NCI-H2029 (cell line): ENCODE measurements around the gene ATP5F1E.
A peak's percentile ranks its signal among the peaks of the same experiment; 100 is the strongest.
"Not testable (repeated sequence)": the region's sequence is repeated elsewhere in the genome, so short reads cannot be mapped to it uniquely, and the experiment has no call there.

Experiments used
- DNase-seq: peaks from one replicate; lab custom pipeline; 2025; lab: John Stamatoyannopoulos, UW

Gene ATP5F1E

DNA sequence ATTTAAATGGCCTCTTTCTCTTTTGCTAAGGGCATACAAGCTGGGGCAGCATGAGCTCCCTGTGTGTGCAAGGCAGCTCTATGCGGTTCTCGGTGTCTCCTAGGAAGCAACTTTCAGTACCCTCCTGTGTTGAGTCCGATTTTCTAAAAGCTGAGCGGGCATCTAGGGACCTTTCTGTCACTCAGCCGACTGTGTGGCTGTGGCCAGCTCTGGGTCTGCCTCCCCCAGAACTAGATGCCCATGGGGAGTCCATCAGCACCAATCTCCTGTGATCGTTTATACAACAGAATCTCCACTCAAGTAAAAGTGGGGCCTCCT lies 43.6 kb downstream of the ATP5F1E start:
- DNase-seq, result no peak

DNA sequence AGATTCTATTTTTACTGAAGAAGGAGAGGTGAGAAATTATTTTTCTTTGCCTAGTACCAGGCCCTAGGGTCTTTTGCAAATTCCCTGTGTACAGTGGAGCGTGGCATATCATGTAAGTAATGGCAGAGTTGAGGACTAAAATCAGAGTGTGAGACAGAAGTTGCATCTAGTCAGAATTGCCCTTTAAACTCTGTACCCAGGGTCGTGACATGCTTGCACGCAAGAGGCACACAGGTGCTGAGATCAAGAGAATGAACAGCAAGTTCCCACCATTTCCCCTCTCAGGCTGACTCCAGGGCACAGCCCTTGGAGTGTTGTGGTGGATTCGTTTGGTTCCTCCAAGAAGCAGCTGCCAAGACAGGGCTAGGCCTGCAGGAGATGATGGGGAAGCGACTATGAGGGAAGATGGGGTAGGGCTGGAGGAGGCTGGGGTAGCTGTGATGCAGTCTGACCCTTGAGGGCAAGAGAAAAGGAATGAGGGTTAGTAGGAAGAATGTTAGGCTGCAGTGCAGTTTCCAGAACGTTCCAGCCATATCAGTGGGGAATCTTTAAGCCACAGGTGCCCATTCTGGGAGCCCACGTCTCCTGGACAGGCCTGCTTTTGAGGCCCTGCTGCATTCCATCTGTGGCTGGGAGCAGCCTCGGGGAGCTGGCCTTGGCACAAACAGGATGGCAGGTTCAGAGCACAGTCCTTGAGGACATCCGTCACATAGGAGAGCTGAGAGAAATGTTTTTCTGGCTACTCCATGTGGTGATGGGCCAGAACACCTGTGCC lies 44.2 kb downstream of the ATP5F1E start:
- no peak for DNase-seq

DNA sequence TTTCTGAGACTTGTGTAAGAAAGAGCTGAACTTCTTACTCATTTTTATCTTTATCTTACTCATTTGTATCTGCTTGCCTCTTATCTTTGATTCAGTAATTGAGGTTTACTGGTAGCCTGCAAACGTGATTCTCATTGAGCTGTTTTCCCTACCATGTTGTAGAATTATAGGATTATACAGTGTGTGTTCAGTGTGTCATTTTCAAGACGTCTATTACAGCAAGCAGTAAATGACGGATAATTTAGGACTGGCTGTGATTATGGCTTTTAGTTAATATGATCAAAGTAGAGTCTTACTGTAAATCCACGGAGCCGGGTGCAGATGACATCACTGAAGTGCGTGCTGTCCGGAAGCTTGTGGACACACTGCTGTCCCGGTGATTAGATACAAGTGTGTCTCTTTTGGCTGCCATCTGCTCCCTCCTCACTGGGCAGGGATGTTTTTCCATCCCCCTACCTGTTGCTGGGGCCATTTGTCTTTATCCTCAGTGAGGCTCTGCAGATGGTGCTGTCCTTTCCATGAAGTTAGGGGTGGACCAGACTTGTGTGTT lies 45.1 kb downstream of the ATP5F1E start:
- no peak for DNase-seq

DNA sequence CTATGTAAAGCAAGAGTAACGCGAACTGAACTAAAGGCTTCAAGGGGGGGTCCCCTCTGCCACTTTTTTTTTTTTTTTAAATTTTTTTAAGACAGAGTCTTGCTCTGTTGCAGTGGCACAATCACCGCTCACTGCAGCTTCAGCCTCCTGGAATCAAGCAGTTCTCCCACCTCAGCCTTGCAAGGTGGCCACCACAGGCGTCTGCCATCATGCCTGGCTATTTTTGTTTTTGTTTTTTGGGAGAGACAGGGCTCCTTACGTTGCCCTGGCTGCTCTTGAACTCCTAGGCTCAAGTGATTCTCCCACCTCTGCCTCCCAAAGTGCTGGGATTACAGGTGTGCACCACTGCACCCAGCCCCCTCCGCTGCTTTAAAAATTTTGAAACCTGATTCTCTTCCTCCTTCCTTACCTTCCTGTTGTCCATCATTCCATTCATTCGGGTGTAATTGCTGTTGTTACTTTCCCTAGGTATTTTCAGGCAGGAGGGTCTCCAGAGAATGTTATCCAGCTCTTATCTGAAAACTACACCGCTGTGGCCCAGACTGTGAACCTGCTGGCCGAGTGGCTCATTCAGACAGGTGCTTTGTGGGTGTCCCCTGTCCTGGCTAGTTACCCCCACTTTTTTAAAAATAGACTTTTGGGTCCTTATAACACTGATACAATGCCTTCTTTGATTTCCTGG lies 45.7 kb downstream of the ATP5F1E start:
- DNase-seq, result no peak

DNA sequence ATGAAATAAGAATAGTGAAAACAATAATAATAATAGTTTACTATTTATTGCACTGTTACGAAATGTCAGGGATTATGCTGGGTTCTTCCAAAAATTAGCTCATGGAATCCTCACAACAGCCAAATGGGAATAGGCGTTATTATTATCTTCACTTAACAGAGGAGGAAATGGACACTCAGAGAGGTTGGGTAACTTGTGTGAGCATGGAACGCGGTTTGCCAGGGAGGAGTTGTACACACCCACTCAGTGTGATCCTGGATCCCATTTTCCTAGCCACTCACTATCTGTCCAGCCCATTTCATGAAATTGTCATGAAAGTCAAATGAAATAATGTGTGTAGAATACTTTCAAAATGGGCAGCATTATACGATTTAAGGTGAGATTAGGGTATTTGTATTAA lies 46.5 kb downstream of the ATP5F1E start:
- no peak for DNase-seq

DNA sequence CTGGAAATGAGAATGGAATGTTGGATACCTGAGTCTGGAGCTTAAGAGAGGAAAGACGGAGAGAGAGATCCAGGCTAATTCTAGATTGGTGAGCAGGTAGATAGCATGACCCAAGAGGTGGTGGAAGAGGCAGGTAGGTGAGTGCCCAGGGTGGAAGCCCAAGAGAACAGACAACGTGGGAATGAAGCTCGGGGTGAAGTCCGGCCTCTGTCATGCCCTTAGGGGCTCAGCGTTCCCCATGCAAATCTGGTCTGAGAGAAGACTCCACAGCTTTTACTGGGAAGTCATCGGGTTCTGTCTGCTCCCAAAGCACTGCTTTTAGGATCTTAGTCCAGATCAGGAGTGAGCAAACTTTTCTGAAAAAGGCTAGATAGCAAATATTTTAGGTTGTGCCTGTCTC lies 47.4 kb downstream of the ATP5F1E start:
- no peak for DNase-seq

DNA sequence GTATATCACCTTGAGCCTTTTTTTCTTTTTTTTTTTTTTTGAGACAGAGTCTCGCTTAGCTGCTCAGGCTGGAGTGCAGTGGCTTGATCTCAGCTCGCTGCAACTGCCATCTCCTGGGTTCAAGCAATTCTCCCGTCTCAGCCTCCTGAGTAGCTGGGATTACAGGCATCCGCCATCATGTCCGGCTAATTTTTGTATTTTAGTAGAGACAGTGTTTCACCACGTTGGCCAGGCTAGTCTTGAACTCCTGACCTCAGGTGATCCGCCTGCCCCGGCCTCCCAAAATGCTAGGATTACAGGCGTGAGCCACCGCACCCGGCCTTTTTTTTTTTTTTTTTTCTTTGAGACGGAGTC lies 49.0 kb downstream of the ATP5F1E start:
- DNase-seq, result not testable (repeated sequence)

DNA sequence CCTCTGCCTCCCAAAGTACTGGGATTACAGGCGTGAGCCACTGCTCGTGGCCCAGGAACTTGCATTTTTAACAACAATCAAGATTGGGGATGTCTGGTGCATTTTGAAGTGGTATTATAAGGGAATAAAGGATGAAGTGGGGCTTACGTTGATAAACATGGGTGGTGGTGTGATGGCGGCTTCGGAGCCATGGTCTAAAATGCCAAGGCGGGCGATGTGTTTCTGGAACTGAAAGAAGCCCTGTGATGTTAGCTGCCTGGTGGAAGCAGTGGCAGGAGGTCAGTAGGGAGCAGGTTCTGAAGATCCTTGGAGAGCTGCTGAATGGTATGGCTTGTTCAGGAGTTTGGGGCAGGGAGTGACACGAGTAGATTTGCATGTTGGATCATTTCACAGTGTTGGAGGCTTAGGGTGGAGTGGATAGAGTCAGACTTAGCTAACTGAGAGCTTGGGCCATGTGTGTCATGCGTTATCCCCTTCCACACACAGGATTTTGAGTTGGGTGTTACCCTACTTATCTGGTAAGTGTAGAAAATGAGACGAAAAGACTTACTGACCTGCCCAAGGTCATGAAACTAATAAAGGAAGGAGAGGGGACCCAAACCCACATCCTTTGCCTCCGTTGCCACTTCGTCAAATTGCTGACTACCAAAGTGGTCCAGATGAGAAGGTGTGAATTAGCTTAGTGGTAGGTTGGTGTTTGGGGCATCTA lies 49.6 kb downstream of the ATP5F1E start:
- DNase-seq, result no peak

DNA sequence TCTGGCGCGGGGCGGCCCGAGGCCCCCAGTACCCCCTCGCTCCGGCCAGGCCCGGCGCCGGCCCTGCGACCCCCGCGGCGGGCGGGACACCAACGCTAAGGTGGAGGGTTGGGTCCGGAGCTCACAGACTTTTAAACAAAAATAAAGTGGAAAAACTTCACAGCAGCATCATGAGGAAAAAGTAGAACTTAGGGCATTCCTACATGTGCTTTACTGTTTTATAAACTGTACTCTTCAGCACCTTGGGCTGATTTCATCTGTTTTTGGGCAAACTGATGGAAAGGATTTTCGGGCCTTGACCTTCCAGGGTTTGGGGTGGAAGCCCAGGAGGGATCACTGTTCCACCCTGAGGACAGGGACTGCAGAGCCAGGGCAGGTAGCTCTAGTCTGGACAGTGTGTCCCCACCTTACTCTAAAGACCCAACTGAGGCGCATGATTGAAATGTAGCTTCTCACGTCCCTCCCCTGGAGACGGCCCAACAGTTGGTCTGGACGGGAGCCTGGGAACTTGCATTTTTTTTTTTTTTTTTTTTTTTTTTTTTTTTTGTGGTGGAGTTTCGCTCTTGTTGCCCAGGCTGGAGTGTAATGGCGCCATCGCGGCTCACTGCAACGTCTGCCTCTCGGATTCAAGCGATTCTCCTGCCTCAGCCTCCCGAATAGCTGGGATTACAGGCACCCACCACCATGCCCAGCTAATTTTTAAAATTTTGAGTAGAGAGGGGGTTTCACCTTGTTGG lies 50.3 kb downstream of the ATP5F1E start:
- no peak for DNase-seq

DNA sequence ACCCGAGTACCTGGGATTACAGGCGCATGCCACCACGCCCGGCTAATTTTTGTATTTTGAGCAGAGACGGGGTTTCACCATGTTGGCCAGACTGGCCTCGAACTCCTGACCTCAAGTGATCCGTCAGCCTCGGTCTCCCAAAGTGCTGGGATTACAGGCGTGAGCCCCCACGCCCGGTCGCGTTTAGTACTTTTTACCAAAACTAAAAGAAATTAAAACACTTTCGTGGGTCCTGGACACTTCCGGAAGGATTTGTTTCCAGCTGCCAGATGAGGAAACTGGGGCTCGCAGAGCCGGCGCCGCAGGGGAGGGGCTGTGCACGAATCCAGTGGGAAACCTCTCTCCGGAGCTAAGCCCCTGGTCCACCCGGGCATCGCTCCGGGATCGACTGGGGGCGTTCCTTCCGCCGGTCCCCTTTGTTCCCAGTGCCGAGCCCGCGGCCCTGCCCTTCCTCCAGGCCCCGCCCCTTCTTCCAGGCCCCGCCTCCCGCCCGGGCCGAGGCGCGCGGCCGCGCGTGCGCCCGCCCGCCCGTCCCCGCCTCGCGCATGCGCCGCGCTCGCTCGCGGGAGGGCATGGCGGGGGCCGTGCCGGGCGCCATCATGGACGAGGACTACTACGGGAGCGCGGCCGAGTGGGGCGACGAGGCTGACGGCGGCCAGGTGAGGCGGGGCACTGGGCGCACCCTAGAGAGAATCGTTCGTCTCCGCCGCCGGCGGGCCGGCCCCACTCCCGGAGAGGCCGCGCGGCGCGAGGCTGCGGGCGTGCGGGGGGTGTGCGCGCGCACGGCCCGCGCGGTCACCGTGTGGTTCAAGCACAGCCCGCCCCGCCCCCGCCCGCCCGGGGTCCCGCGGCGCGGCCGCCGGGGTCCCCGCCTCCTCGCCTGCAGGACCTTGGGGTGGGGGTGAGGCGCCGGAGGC lies 51.2 kb downstream of the ATP5F1E start, which contains the start of gene NELFCD:
Gene NELFCD (plus strand): TSS at position 546 of the 917 bp plus-strand sequence. CDS start 54 bp downstream, at position 600.
- DNase-seq, result peak; percentile 81

DNA sequence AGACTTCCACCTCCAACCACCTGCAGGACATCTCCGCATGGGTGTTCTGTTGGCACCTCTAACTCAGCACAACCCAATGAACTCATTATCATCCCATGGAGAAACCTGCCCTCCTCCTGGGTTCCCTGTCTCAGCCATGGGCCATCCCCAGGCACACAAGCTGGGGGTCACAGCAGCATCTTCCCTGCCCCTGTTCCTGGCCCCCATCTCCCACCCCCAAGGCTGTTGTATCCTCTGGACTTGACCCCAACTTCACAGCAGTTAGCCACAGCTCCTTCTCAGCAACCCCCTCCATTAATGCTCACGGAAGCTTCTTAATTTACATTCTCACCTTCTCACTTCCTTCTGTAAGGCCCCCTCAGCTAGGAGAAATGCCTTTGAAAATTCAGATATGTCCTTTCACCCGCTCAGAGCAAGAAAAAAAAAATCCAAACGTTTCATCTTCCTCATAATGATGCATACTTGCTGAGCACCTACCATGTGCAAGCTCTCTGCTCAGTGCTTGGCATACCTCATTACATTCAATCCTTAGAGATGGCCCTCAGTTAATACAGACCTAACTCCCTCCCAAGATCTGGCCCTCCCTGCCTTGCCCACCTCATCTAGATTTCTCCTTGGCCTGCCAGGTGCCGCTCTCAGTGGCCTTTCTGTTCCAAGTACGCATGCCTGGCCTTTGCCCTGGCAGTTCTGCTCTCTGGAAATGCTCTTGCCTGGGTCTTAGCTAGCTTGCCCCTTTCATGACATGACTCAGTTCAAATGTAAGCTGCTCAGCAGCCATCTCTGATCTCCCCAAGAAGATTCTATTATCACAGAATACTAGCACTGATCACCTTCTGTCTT lies 53.6 kb downstream of the ATP5F1E start:
- no peak for DNase-seq

DNA sequence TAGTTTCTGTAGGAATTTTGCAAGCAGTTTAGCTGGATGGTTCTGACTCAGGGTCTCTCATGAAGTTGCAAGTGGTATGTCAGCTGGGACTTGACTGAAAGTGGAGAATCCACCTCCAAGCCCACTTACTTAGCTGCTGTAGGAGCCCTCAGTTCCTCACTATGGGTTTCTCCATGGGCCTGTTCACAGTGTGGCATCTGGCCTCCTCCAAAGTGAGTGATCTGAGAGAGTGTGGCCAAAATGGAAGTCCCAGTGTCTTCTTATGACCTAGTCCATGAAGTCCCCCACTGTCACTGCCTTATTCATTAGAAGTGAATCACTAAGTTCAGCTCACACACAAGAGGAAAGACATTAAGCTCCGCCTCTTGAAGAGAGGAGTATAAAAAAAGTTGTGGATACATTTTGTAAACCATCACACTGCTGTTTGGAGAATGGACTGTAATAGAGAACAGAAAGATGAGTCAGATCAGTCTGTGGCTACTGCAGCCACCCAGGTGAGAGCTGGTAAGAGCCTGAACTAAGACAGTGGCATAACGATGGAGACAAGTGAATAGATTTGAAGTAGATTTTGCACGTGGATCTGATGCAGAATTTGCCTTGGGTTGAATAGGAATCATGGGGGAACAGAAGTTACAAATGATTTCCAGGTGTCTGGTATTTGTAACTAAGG lies 55.9 kb downstream of the ATP5F1E start:
- no peak for DNase-seq
